D721Med (cell line): Measurements from ENCODE around the gene PKP2.

Source experiments
- DNase-seq: peaks from one replicate; pipeline ENCODE4 v3.0.0; 2011; ENCODE audit warnings: low spot score; ENCODE audit not compliant: insufficient read length
- FAIRE-seq: peaks from 2 replicates; lab custom pipeline; 2011; peaks lifted over from hg19 to GRCh38; lab: Jason Lieb, UNC
- TF ChIP-seq, protein P1 (sequence below): IDR thresholded peaks from 2 replicates; pipeline ENCODE4 v1.5.1; 2012; ENCODE audit warnings: mild to moderate bottlenecking, control low read depth; ENCODE audit not compliant: insufficient read depth; ENCODE audit errors: missing control alignments

The PKP2 gene

DNA sequence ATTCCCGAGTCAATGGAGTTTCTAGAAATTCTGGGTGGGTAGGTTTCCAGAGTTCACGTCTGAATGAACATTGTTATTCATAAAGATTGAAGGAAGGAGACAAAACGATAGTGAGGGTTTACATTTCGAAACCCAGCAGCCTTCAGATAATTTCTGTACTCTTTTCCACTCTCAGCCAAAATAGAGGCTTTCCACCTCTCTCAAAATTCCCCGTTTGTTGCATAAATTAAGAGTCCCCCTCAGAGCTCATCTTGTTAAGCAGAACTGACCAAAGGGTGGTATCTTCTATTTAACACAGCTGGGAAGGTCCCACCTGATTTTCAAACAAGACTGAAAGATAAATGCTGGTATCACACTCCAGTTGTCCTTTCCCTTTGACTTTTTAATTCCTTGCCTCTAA, 119.4 kb downstream of the PKP2 start:
- FAIRE-seq (no peak), DNase-seq (no peak)

DNA sequence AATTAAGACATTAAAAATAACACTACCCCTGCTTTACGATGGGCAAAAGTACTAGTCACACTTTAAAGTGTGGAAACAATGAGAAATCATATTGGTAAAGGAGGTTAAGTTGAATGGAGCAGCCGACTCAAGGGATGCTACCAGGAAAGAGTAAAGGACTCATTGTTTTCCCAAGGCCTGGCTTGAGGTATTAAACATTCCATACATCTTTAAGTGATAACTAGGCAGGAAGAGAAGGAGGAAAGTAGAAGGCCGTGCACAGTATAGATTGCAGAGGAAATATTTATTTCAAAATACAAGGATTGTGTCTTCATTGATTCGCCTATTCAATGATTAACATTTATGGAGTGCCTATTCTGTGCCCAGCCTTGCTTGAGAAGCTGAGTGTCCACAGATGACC, 120.3 kb downstream of the PKP2 start:
- FAIRE-seq (no peak), DNase-seq (no peak)
- TF ChIP-seq, protein P1, sequence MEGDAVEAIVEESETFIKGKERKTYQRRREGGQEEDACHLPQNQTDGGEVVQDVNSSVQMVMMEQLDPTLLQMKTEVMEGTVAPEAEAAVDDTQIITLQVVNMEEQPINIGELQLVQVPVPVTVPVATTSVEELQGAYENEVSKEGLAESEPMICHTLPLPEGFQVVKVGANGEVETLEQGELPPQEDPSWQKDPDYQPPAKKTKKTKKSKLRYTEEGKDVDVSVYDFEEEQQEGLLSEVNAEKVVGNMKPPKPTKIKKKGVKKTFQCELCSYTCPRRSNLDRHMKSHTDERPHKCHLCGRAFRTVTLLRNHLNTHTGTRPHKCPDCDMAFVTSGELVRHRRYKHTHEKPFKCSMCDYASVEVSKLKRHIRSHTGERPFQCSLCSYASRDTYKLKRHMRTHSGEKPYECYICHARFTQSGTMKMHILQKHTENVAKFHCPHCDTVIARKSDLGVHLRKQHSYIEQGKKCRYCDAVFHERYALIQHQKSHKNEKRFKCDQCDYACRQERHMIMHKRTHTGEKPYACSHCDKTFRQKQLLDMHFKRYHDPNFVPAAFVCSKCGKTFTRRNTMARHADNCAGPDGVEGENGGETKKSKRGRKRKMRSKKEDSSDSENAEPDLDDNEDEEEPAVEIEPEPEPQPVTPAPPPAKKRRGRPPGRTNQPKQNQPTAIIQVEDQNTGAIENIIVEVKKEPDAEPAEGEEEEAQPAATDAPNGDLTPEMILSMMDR, result no peak

More for the DNA sequence above, 119.4 kb downstream of the PKP2 start:
- TF ChIP-seq, protein P1, result no peak

DNA sequence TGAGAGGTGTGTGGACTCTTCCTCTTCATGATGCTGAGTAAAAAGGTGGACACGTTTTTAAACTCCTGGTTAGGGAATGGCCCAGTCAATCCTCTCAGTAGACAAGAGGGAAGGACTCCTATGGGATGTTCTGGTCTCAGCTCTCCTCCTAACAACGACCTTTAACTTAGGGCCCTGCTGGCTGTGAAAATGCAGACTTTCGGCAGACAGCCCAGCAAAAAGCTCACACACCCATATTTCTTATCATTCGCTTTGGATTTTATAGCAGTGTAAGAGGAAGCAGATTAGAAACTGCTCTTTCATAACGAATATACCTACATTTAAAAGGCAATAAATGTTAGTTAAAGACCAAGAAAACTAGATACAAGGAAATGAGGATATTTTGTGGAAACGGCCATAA, 122.9 kb downstream of the PKP2 start:
- no peak for FAIRE-seq
- TF ChIP-seq, protein P1, result no peak

DNA sequence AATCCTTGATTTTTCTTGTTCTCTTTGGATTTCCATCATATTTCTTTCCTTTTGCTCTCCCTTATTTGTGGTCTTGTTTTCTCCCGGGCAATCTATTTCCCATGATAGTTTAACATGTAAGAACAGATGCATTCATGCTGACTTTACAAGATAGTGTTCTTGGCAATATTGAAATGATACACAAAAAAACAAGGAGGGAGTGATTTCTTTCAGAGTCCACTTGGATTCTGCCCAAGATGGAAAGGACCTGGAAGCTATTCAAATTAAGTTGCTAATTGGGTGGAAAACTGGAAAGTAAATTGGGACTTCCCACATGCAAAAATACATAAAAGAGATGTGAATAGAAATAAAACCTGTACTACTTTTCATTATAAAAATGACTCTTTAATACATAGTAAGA, 126.4 kb downstream of the PKP2 start:
- no peak for FAIRE-seq
- no peak for DNase-seq
- TF ChIP-seq, protein P1, result no peak

More for the DNA sequence above, 122.9 kb downstream of the PKP2 start:
- DNase-seq, result no peak

DNA sequence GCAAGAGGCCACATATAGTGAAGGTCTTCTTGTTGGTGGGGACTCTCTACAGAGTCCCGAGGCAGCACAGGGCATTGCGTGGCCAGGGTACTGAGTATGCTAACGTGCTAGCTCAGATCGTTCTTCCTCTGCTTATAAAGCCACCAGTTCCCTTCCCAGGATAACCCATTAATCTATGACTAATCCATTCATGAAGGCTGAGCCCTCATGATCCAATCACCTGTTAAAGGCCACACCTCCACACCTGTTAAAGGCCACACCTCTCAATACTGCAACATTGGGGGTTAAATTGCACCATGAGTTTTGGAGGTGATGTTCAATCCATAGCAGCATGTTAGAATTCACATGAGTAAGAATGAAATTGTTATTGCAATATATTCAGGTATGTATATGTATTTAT, 128.1 kb downstream of the PKP2 start:
- TF ChIP-seq, protein P1, result no peak
- no peak for FAIRE-seq
- DNase-seq, result no peak

DNA sequence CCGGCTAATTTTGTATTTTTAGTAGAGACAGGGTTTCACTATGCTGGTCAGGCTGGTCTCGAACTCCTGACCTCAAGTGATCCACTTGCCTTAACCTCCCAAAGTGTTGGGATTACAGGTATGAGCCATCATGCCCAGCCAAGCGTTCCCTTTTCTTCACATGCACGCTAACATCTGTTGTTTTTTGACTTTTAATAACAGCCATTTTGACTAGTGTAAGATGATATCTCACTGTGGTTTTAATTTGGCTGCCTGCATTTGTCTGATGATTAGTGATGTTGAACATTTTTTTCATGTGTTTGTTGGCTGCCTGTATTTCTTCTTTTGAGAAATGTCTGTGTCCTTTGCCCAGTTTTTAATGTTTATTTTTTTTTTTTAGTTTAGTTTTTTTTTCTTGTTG, 130.7 kb downstream of the PKP2 start:
- no peak for FAIRE-seq
- TF ChIP-seq, protein P1, result no peak
- DNase-seq, result no peak

DNA sequence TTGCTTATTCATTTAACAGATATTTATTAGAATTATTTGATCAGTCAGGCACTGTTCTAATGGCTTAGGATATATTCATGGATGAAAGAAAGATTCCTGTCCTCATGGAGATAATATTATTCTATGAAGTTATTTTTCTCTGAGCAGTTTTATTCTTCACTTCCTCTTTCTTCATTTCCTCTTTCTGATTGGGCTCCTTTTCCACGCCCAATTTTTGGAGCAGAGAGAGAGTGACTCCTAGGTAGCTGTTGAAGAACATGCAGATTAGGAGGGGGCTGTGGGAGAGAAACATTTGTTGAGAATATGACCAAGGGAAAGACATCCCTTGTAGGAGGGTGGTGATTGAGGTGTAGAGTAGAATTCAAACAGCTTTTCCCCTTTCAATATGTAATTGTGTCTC, 134.9 kb downstream of the PKP2 start:
- TF ChIP-seq, protein P1, result no peak
- DNase-seq (no peak), FAIRE-seq (no peak)
